Activated CD8-positive, alpha-beta memory T cell treated with anti-CD3 and anti-CD28 coated beads, Interleukin-2, amount 50 U/mL, for 48 hours (primary cell): ENCODE data around the gene TACC2.
"Not testable (repeated sequence)": the region's sequence is repeated elsewhere in the genome, so short reads cannot be mapped to it uniquely, and the experiment has no call there.

Experiments used
- DNase-seq: peaks from one replicate; pipeline ENCODE4 v3.0.0-alpha.2; 2020

Gene TACC2

GRCh38 chr10:121988361-121989324 lies at the start of gene TACC2:
Gene TACC2 (plus strand): TSS chr10:121989163. CDS start chr10:122021982, 32,819 bp downstream.
- DNase-seq, result no peak

GRCh38 chr10:121941532-121941931 lies 47.4 kb upstream of the TACC2 start:
- no peak for DNase-seq

GRCh38 chr10:121942749-121943416 lies 46.1 kb upstream of the TACC2 start:
- no peak for DNase-seq

DNA sequence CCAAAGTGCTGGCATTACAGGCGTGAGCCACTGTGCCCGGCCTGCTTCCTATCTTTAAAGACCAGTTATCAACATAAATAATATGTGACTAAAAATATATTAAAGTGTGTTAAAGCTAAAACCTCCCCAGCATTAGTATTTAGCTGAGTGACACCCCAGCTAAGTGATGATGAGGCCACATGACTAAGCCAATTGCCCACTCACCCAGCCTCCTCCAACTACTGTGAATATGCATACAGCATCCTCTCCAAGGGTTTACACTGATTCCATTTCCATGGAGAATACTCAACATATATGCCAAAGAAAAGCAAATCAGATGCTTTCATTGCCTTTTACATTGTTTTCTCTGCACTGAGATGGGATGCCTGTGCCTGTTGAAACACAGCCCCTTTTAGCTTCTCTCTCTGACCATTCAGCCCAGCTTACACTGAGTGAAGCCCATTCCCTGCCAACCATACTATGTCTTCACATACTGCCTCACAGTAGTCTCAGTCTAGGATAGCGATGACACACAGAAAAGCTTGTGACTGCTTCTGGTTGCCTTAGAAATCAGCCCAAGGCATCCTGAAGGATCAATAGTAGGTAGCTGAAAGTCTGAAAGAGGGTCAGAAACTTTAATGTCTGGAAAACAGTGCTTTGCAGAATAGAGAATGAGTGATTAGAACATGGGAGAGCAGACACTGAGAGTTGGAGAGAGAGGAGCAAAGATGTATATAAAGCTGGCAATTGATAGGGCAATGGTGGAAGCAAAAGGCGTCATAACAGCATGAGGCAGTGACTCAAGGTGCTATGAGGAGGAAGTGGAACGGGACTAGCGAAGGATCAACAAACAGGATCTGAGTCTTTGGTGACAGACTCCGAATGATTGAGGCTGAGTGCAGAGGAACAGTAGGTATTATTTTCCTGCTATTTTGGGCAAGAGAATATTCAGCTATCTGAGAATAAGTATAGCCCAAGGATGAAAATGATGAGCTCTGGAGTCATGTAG lies 41.3 kb upstream of the TACC2 start:
- DNase-seq, result no peak

DNA sequence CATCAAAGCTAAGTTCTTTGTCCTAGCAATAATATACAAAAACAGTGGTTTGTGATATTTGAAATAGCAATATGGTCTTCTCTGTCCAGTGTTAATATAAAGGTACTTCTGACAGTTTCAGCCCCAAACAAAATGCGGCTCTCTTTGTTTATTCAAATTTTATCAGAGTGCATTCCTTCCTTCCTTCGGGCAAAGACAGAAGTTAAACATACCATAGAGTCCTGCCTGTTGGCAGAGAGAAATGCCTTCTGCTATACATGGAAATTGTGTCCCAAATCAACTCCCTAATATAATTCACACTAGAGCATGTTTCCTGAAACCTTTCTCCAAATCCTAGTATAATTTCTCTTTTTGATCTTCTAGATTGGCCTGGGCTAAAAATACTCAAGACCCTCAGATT lies 39.9 kb upstream of the TACC2 start:
- DNase-seq, result no peak

DNA sequence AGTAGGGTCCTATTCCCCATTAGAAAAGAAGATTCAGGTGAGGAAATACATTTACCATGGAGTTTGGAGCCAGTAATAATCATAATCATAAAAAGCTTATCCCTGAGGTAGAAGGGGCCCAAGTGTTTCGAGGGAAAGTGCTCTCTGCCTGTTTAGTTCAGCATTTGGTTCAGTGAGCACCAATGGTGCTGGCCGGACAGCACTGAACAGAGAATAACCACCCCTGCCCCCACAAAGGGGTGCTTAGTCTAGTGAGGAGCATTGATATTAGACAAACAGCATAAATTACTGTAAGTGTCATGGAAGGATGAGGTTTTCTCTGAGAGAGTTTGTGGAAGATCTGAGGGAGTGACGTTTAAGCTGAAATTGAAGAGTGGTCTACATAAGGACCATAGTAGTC lies 39.5 kb upstream of the TACC2 start:
- DNase-seq, result no peak

DNA sequence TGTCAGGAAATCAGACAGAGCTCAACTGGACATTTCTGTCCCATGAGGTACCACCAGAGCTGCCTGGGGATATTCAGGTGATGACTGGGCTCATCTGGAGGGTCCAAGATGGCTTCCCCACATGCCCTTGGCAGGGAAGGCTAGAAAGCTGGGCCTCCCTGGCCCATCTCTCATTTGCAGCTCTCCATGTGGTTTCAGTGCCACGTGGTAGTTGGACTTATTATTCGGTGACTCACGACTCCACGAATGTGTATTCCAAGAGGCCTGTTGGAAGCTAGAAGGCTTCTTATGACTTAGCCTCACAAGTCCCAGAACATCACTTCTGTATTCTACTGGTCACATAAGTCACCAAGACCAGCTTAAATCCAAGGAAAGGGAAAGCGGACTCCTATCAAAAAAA lies 36.7 kb upstream of the TACC2 start:
- no peak for DNase-seq

GRCh38 chr10:121956111-121957061 lies 32.6 kb upstream of the TACC2 start:
- DNase-seq, result no peak

DNA sequence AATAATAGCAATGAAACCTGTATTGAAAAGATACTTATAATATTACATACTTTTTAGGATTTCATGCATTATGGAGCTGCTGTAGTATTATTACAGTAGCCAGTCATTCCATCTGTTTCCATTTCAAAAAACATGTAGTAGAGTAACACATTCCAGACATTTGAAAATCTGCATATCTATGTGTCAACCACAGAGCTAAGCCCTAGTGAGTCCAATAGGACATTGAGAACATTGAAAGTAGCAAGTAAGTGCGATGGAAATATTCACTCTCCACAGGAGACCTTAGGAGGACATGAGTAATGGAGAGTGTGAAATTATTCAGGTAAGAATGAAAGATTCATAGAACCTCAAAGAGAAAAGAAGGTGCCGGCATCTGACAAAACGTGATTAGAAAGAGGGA lies 29.3 kb upstream of the TACC2 start:
- no peak for DNase-seq

GRCh38 chr10:121961456-121961855 lies 27.5 kb upstream of the TACC2 start:
- no peak for DNase-seq

DNA sequence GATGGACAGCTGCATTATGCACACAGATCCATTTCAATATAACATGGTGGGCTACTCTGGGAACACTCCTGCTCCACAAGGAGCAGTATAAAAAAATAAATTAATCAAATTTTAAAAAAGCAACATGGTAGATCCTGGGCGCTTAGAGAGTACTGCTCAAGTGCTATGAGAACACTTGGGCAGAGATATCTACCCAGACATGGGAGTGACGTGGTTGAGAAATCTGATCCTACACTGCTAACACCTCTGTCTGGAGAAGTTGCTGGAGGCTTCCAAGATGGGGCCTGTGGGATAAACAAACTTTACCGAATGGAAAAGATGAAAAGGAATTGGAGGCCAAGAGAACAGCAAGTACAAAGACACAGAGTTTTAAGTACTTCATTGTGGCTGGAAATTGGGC lies 23.0 kb upstream of the TACC2 start:
- no peak for DNase-seq

GRCh38 chr10:121969086-121969485 lies 19.9 kb upstream of the TACC2 start:
- DNase-seq, result not testable (repeated sequence)

DNA sequence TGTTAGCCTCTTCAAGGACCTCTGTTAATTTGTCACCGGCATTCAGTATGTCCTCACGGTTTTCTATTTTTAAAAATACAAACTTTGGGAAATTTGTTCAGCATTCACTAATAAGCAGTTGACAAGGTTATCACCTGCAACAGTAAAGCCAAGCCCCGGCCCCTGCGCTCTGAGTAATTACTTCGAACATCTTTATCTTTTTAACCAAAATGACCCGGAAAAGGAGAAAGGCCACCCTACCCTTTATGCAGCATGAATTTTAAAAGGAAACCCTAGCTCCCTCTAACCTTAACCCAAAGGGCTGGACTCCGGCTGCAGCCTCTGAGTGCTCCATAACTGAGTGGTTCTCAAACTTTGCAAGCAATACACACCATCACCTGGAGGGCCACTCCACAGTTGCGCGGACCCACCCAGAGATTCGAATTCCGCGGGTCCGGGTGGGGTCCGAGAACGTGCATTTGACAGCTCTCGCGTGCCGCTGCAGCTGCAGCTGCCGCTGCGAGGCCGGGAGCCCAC lies 14.9 kb upstream of the TACC2 start:
- no peak for DNase-seq

DNA sequence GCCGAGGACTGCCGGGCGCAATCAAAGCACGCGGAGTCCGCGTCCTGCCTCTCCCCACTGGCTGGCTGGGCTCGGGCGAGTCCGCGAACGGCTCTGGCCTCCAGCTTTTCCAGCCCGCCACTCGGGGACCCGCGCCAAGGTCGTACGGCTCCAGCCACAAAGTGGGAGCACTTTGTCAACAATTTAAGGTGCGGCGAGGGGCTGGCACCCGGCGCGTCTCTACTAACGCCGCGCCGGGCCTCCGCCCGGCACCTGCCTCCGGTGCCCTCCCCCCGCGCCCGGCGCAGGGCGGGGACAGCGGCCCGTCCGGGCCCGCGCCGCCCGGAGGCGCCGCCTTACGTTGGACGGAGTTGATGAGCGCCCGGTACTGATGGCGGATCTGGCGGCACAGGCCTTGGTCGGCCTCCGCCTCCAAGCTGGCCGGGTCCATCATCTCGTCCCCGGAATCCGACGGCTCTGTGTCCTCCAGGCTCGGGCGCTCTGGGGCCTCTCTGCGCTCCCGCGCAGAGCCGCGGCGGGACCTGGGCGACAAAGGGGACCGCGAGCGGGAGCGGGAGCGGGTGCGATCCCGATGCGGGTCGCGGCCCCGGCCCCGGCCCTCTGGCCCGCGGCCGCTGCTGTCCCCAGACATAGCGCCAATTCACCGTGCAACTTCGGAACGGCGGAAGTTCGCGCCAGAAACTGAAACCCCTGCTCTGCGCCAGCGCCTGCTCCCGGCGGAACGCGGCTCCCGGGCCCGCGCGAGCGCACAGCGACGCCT lies 14.2 kb upstream of the TACC2 start, which contains the start of gene NSMCE4A:
Gene NSMCE4A (minus strand): TSS at position 683 of the 760 bp plus-strand sequence. CDS start 52 bp downstream, at position 631.
- DNase-seq, result peak; percentile 89

DNA sequence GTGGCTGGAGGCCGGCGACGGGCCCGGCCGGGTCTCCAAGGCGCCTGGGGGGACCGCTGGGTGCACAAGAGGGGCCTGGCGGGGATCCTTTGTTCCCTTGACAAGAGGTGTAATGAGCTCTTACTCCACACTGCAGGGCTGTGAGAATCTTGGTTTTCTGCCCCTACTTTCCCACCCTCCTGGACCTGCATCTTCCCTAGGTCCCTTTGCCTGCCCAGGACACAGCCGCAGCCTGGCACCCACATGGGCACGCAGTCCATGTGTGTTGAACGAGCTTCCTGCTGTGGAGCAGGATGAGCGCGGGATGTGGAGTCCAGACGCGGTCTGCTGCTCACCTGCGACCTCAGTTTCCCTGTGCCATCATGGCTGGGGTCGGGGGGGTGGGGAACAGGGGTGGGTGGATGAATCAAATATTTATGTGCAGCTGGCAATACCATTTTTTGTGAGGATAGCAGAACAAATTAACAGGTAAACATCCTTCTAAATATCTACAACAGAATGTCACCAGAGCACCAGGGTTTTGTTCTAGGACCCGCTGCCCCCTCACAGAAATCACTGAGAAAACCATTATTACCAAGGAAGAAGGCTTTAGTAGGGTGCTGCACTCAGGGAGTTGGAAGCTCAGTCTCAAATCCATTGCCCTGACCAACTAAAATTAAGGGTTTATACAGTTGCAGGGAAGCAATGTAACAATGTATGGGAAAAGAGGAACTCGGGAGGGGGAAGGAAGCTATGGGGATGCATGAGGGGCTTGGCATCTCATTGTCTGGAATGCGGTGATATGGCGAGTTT lies 13.5 kb upstream of the TACC2 start:
- no peak for DNase-seq

DNA sequence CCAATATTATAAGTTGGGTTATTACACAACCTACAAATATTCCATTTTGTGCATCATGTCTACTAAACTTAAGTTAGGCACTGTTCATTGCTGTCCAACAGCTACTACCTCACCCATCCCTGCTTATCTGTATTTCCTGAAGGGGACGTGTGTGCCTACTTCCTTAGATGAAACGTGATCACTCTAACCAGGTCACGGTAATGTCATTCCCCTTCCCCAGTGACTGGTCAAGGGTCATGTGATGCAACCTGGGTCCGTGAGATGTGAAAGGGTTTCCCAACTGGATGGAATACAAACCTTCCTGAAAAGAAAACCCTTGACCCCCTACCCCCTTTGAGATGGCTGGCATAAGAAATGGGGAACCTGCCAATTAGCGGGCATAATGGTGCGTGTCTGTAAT lies 12.4 kb upstream of the TACC2 start:
- DNase-seq, result no peak

GRCh38 chr10:121978511-121978910 lies 10.5 kb upstream of the TACC2 start:
- no peak for DNase-seq

DNA sequence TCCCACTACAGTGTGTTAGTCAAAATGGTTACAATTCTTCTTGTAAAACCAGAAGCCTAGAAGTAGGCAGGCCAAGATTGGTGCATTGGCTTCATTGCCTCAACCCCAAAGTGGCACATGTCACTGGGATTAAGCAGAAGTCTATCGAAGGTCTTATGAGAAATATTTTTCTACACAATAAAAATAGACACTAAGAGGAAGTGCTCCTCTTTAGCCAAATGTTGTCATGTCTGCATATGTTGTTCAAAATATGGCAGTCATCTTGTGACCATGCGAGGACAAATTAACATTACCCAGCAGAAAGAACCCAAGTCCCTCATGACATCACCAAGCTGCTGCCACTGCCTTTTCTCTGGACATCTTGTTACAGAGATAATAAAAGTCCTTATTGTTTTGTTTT lies 7.6 kb upstream of the TACC2 start:
- DNase-seq, result no peak

- no peak for DNase-seq
These were observed 5.1 kb upstream of the TACC2 start for GRCh38 chr10:121983852-121984251.

DNA sequence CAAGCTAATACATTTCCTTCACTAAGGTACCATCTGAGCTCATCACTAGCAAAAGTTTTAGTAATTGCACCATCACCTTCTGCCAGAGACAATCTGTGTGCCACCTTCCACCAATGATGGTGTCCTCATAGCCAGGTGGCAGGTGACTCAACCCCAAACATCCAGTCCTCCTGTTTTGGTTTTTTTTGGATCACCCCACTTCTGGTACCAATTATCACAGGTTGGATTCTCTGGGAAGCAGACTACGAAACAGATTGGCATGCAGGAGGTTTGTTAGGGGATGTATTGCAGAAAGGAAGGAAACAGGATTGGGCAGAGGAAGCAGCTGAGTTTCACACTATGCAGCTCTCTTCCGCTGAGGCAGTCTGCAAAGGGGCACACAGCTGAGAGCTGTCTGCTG lies 4.5 kb upstream of the TACC2 start:
- DNase-seq, result no peak
